K562 (cell line): ENCODE results near the gene SHC1. TPM values are rescaled to one million over a fixed set of nuclear protein-coding genes. Genes with fewer than 3 reads are reported as not detected.
A peak's percentile ranks its signal among the peaks of the same experiment; 100 is the strongest.

Source experiments
- DACH1 ChIP-seq: fragments of 450-650 bp; IDR thresholded peaks from 2 replicates; pipeline ENCODE4 v1.6.1; 2018; ENCODE audit not compliant: partially characterized antibody
- E2F3 ChIP-seq: fragments of 250-450 bp; sonication (Bioruptor Pico); IDR thresholded peaks from 2 replicates; pipeline ENCODE4 v1.4.0; 2020; ENCODE audit warnings: mild to moderate bottlenecking
- FOXK2 ChIP-seq, 2 experiments: fragments of 450-650 bp; IDR thresholded peaks in 1 of 2; conservative IDR thresholded peaks in 1 of 2; 2 replicates each; pipeline ENCODE4 v1.6.1; 2016; ENCODE audit warnings: low read depth in 2 of 2, mild to moderate bottlenecking in 1 of 2
- HEY1 ChIP-seq: fragments of 250-450 bp; sonication (Bioruptor Pico); IDR thresholded peaks from 2 replicates; pipeline ENCODE4 v1.5.0; 2020; ENCODE audit warnings: mild to moderate bottlenecking, moderate library complexity, borderline replicate concordance
- NCOA6 ChIP-seq: fragments of 450-650 bp; IDR thresholded peaks from 2 replicates; pipeline ENCODE4 v1.6.1; 2017; ENCODE audit warnings: mild to moderate bottlenecking
- NUFIP1 ChIP-seq: fragments of 450-650 bp; IDR thresholded peaks from 2 replicates; pipeline ENCODE4 v1.6.1; 2018; ENCODE audit not compliant: partially characterized antibody
- SLC30A9 ChIP-seq: fragments of 250-450 bp; sonication (Bioruptor Pico); IDR thresholded peaks from 2 replicates; pipeline ENCODE4 v1.8.0; 2022; ENCODE audit warnings: mild to moderate bottlenecking, moderate library complexity
- SMAD2 ChIP-seq: fragments of 150-350 bp; IDR thresholded peaks from 2 replicates; pipeline ENCODE4 v1.6.1; 2014; ENCODE audit warnings: low read depth, mild to moderate bottlenecking, low read length
- TEAD2 ChIP-seq: fragments of 450-650 bp; IDR thresholded peaks from 2 replicates; pipeline ENCODE4 v1.6.1; 2016; ENCODE audit warnings: missing genetic modification characterization, control low read depth, missing compliant biosample characterization
- ZBTB1 ChIP-seq: sonication (generic); formaldehyde crosslinking; IDR thresholded peaks from 2 replicates; pipeline ENCODE4 v1.8.1; 2023; ENCODE audit warnings: missing genetic modification reagents, low read depth, mild to moderate bottlenecking, borderline replicate concordance
- ZBTB8A ChIP-seq: fragments of 450-650 bp; IDR thresholded peaks from 2 replicates; pipeline ENCODE4 v1.6.1; 2018; ENCODE audit warnings: mild to moderate bottlenecking, moderate library complexity; ENCODE audit not compliant: partially characterized antibody
- ZNF23 ChIP-seq: fragments of 250-450 bp; sonication (Bioruptor Pico); IDR thresholded peaks from 2 replicates; pipeline ENCODE4 v1.4.0; 2020; ENCODE audit warnings: mild to moderate bottlenecking
- ZNF347 ChIP-seq: fragments of 450-650 bp; formaldehyde crosslinking; IDR thresholded peaks from 2 replicates; pipeline ENCODE4 v1.4.0; 2020; ENCODE audit warnings: low read depth, mild to moderate bottlenecking, moderate library complexity
- ZNF57 ChIP-seq: fragments of 450-650 bp; formaldehyde crosslinking; IDR thresholded peaks from 2 replicates; pipeline ENCODE4 v1.4.0; 2020; ENCODE audit warnings: mild to moderate bottlenecking, moderate library complexity
- ZNF830 ChIP-seq: fragments of 250-450 bp; sonication (Bioruptor Pico); IDR thresholded peaks from 2 replicates; pipeline ENCODE4 v1.5.0; 2021; ENCODE audit warnings: mild to moderate bottlenecking
- polyA plus RNA-seq, 8 experiments: library from polyadenylated mRNA; depleted of rRNA in 4 of 8; stranded (reverse) in 5 of 8; unstranded in 3 of 8; fragments of >200 nt; fragmentation: Nextera tagmentation in 2 of 8; fragmentation: Illumina TruSeq in 1 of 8; extraction: Ambion mirVana in 2 of 8; extraction: Trizol in 1 of 8; gene quantifications; 2 replicates each; pipeline versions ENCODE4 v1.2.1 to v1.2.3, GENCODE V29; 2011 to 2014; ENCODE audit warnings: inconsistent platforms in 1 of 8, missing spikeins in 1 of 8
- total RNA-seq, 7 experiments: library from RNA; depleted of rRNA in 6 of 7; stranded (reverse); fragments of >200 nt in 6 of 7; fragmentation: Illumina TruSeq in 2 of 7; extraction: Trizol in 2 of 7; gene quantifications; 2 replicates each; pipeline versions ENCODE4 v1.2.1 to v1.2.3, GENCODE V29; 2011 to 2021; ENCODE audit warnings: low replicate concordance in 1 of 7
- TF ChIP-seq, protein P1 (sequence below), 2 experiments: fragments of 450-650 bp in 1 of 2; IDR thresholded peaks; 2 replicates each; pipeline ENCODE4 v1.6.1; 2011 to 2017; ENCODE audit warnings: low read depth in 2 of 2, antibody characterized with exemption in 1 of 2, borderline replicate concordance in 1 of 2, low read length in 1 of 2, mild to moderate bottlenecking in 1 of 2, mixed read lengths in 1 of 2; ENCODE audit not compliant: control insufficient read depth in 1 of 2
- TF ChIP-seq, protein P2 (sequence below): sonication (generic); formaldehyde crosslinking; IDR thresholded peaks from 2 replicates; pipeline ENCODE4 v1.4.0; 2020; ENCODE audit warnings: mild to moderate bottlenecking, missing genetic modification reagents
- TF ChIP-seq, protein P3 (sequence below): fragments of 250-450 bp; sonication (Bioruptor Pico); IDR thresholded peaks from 2 replicates; pipeline ENCODE4 v1.5.0; 2021; ENCODE audit warnings: mild to moderate bottlenecking, borderline replicate concordance
- TF ChIP-seq, protein P4 (sequence below): fragments of 450-650 bp; formaldehyde crosslinking; IDR thresholded peaks from 2 replicates; pipeline ENCODE4 v1.4.0; 2020; ENCODE audit warnings: mild to moderate bottlenecking, moderate library complexity

Gene SHC1
- total and polyA plus RNA-seq, 9 of the 15 experiments (the other 6 are each of a cell fraction or from before 2014, with no cell fraction given), result 4.1 to 113 (median 51.9) TPM

DNA sequence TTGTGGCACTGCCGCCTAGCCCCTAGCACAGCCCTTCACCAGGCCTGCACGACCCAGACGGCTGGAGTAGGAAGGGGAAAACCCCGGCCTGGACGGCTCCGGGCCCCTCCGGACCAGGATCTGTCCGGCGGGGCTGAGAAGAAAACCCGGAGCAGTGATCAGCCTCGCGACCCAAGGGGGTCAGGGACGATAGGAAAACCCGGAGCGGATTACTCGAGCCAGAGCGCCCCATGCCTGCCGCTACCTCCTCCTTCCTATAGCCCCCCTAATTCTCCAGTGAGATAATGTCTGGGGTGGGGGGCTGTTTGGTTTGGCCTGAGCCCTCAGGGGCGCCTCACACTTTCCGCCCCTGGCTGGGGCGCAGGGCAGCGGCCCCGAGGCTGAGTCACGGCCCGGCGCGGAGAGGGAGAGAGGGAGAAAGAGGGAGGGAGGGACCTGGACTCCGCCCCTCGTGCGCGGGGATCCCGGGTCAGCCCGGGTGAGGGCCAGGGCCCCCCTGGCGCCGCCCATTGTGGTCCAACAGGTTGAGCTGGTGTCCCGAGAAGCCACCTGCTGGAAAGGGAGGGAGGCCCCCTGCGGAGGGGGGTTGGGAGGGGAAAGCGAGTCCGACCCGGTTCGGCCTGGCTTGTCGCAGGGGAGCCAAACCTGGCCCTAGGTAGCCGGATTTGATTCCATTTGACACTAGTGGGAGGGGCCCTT, 30.3 kb upstream of the SHC1 start (continued):
- TF ChIP-seq, protein P1, sequence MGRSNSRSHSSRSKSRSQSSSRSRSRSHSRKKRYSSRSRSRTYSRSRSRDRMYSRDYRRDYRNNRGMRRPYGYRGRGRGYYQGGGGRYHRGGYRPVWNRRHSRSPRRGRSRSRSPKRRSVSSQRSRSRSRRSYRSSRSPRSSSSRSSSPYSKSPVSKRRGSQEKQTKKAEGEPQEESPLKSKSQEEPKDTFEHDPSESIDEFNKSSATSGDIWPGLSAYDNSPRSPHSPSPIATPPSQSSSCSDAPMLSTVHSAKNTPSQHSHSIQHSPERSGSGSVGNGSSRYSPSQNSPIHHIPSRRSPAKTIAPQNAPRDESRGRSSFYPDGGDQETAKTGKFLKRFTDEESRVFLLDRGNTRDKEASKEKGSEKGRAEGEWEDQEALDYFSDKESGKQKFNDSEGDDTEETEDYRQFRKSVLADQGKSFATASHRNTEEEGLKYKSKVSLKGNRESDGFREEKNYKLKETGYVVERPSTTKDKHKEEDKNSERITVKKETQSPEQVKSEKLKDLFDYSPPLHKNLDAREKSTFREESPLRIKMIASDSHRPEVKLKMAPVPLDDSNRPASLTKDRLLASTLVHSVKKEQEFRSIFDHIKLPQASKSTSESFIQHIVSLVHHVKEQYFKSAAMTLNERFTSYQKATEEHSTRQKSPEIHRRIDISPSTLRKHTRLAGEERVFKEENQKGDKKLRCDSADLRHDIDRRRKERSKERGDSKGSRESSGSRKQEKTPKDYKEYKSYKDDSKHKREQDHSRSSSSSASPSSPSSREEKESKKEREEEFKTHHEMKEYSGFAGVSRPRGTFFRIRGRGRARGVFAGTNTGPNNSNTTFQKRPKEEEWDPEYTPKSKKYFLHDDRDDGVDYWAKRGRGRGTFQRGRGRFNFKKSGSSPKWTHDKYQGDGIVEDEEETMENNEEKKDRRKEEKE (IDR thresholded peaks at IDR 0.05; ENCODE audit: borderline replicate concordance in 1 of 2, control insufficient read depth in 1 of 2, low read depth in 2 of 2, low read length in 1 of 2), result no peak
- TF ChIP-seq, protein P2, sequence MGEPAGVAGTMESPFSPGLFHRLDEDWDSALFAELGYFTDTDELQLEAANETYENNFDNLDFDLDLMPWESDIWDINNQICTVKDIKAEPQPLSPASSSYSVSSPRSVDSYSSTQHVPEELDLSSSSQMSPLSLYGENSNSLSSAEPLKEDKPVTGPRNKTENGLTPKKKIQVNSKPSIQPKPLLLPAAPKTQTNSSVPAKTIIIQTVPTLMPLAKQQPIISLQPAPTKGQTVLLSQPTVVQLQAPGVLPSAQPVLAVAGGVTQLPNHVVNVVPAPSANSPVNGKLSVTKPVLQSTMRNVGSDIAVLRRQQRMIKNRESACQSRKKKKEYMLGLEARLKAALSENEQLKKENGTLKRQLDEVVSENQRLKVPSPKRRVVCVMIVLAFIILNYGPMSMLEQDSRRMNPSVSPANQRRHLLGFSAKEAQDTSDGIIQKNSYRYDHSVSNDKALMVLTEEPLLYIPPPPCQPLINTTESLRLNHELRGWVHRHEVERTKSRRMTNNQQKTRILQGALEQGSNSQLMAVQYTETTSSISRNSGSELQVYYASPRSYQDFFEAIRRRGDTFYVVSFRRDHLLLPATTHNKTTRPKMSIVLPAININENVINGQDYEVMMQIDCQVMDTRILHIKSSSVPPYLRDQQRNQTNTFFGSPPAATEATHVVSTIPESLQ (CRISPR knock-in tag), result 0 out of 2 replicates have a peak, but pooled peaks have one; percentile 31
- TF ChIP-seq FOXK2 (conservative IDR thresholded peaks at IDR 0.05 in 1 of 2, IDR thresholded peaks at IDR 0.05 in 1 of 2; ENCODE audit: low read depth in 2 of 2), result peak in 1 of 2 experiments; percentile 71; a peak in 1 of 4 replicates
- TF ChIP-seq, protein P3, sequence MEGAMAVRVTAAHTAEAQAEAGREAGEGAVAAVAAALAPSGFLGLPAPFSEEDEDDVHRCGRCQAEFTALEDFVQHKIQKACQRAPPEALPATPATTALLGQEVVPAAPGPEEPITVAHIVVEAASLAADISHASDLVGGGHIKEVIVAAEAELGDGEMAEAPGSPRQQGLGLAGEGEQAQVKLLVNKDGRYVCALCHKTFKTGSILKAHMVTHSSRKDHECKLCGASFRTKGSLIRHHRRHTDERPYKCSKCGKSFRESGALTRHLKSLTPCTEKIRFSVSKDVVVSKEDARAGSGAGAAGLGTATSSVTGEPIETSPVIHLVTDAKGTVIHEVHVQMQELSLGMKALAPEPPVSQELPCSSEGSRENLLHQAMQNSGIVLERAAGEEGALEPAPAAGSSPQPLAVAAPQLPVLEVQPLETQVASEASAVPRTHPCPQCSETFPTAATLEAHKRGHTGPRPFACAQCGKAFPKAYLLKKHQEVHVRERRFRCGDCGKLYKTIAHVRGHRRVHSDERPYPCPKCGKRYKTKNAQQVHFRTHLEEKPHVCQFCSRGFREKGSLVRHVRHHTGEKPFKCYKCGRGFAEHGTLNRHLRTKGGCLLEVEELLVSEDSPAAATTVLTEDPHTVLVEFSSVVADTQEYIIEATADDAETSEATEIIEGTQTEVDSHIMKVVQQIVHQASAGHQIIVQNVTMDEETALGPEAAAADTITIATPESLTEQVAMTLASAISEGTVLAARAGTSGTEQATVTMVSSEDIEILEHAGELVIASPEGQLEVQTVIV (CRISPR knock-in tag), result no peak; the same call in 1 of the 2 replicates
- TF ChIP-seq, protein P4, sequence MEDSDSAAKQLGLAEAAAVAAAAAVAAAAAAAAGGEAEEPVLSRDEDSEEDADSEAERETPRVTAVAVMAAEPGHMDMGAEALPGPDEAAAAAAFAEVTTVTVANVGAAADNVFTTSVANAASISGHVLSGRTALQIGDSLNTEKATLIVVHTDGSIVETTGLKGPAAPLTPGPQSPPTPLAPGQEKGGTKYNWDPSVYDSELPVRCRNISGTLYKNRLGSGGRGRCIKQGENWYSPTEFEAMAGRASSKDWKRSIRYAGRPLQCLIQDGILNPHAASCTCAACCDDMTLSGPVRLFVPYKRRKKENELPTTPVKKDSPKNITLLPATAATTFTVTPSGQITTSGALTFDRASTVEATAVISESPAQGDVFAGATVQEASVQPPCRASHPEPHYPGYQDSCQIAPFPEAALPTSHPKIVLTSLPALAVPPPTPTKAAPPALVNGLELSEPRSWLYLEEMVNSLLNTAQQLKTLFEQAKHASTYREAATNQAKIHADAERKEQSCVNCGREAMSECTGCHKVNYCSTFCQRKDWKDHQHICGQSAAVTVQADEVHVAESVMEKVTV (CRISPR knock-in tag), result no peak
- TF ChIP-seq TEAD2 (tag), result no peak
- no peak for TF ChIP-seq ZNF23 (CRISPR knock-in tag)
- no peak for TF ChIP-seq ZNF57 (CRISPR knock-in tag)
- TF ChIP-seq ZNF830 (CRISPR knock-in tag), result peak; percentile 90
- TF ChIP-seq HEY1, result no peak
- TF ChIP-seq SMAD2, result no peak
- TF ChIP-seq ZNF347 (CRISPR knock-in tag), result no peak
- no peak for TF ChIP-seq DACH1
- TF ChIP-seq E2F3 (CRISPR knock-in tag), result peak; percentile 48; the same call in 1 of the 2 replicates
- TF ChIP-seq ZBTB1, result no peak; the same call in 1 of the 2 replicates
- peak; percentile 96 for TF ChIP-seq NUFIP1
- no peak for TF ChIP-seq SLC30A9 (CRISPR knock-in tag)
- TF ChIP-seq ZBTB8A, result no peak
- peak; percentile 65; the same call in 1 of the 2 replicates for TF ChIP-seq NCOA6
